Fibroblast of lung (primary cell): ENCODE measurements around the gene CAVIN2. TPM values are rescaled to one million over a fixed set of nuclear protein-coding genes. Genes with fewer than 3 reads are reported as not detected.

Source experiments
- DNase-seq, 2 donors: peaks; one replicate each; pipeline versions ENCODE4 v3.0.0 to v3.0.0-alpha.2; 2010; ENCODE audit warnings: low read depth in 2 of 2
- H2AFZ ChIP-seq: 2 replicates; pipeline ENCODE4 v1.5.1; 2012; ENCODE audit warnings: low read length, control low read depth, inconsistent platforms
- H3K27ac ChIP-seq: 2 replicates; pipeline ENCODE4 v1.5.1; 2011; ENCODE audit warnings: low read length, control low read depth; ENCODE audit not compliant: insufficient read depth
- H3K27me3 ChIP-seq: 2 replicates; pipeline ENCODE4 v1.5.1; 2011; ENCODE audit warnings: mild to moderate bottlenecking, low read length; ENCODE audit not compliant: control insufficient read depth, insufficient read depth
- H3K36me3 ChIP-seq: 2 replicates; pipeline ENCODE4 v1.5.1; 2011; ENCODE audit warnings: low read length; ENCODE audit not compliant: control insufficient read depth, insufficient read depth
- H3K4me1 ChIP-seq: 2 replicates; pipeline ENCODE4 v1.5.1; 2011; ENCODE audit warnings: low read length; ENCODE audit not compliant: control insufficient read depth, insufficient read depth; ENCODE audit errors: extremely low read depth
- H3K4me2 ChIP-seq: 2 replicates; pipeline ENCODE4 v1.5.1; 2011; ENCODE audit warnings: low read length, control low read depth; ENCODE audit not compliant: insufficient read depth; ENCODE audit errors: extremely low read depth
- H3K4me3 ChIP-seq, 4 experiments: fragments of 200-600 bp in 1 of 4; sonication (generic) in 1 of 4; replicated peaks in 1 of 4; 2 replicates each; pipeline ENCODE4 v1.5.1; 2011 to 2016; ENCODE audit warnings: low read length in 4 of 4, low read depth in 3 of 4, mild to moderate bottlenecking in 3 of 4, control low read depth in 2 of 4, inconsistent platforms in 1 of 4, mixed read lengths in 1 of 4; ENCODE audit not compliant: insufficient read depth in 1 of 4; ENCODE audit errors: control extremely low read depth in 1 of 4
- H3K79me2 ChIP-seq: 2 replicates; pipeline ENCODE4 v1.5.1; 2012; ENCODE audit warnings: mild to moderate bottlenecking, low read length, inconsistent platforms; ENCODE audit not compliant: control insufficient read depth, insufficient read depth
- H3K9ac ChIP-seq: 2 replicates; pipeline ENCODE4 v1.5.1; 2011; ENCODE audit warnings: mild to moderate bottlenecking, low read length, control low read depth; ENCODE audit not compliant: insufficient read depth
- H3K9me3 ChIP-seq: 2 replicates; pipeline ENCODE4 v1.5.1; 2012; ENCODE audit warnings: low read depth, low read length; ENCODE audit not compliant: control insufficient read depth, insufficient read depth
- H4K20me1 ChIP-seq: 2 replicates; pipeline ENCODE4 v1.5.1; 2011; ENCODE audit warnings: low read length; ENCODE audit not compliant: control insufficient read depth, insufficient read depth; ENCODE audit errors: extremely low read depth
- CTCF ChIP-seq, 2 donors: IDR thresholded peaks in 1 of 2; conservative IDR thresholded peaks in 1 of 2; 1 replicate in 1 of 2; 2 replicates in 1 of 2; pipeline ENCODE4 v1.5.1; 2011 to 2012; ENCODE audit warnings: low read length in 2 of 2, control low read depth in 1 of 2, inconsistent platforms in 1 of 2, low read depth in 1 of 2, mild to moderate bottlenecking in 1 of 2
- EZH2 ChIP-seq: IDR thresholded peaks from 2 replicates; pipeline ENCODE4 v1.5.1; 2012; ENCODE audit warnings: low read length, control low read depth, mild to moderate bottlenecking; ENCODE audit errors: missing control alignments
- polyA plus RNA-seq, 2 donors: library from polyadenylated mRNA; depleted of rRNA in 1 of 2; stranded (reverse) in 1 of 2; unstranded in 1 of 2; fragments of >200 nt; gene quantifications; 2 replicates each; pipeline ENCODE4 v1.2.1, GENCODE V29; 2011 to 2012; ENCODE audit warnings: missing spikeins in 1 of 2
- total RNA-seq: library from RNA; depleted of rRNA; stranded (reverse); fragments of >200 nt; gene quantifications from 2 replicates; pipeline ENCODE4 v1.2.1, GENCODE V29; 2014

CAVIN2 gene
- total and polyA plus RNA-seq, 2 donors (not counting 1 experiment from before 2014, with no cell fraction given) = 25.1 to 28.1 TPM

GRCh38 chr2:191859681-191860080, 12.8 kb upstream of the CAVIN2 start:
- no peaks in the 10 kb centered on the region for H4K20me1 ChIP-seq
- H3K4me3 ChIP-seq = no peak overlapping the region
- H3K27ac ChIP-seq = no peak overlapping the region
- no peaks in the 10 kb centered on the region for H3K79me2 ChIP-seq
- H3K9ac ChIP-seq = no peak overlapping the region
- no peaks in the 10 kb centered on the region for H3K27me3 ChIP-seq
- no peak for DNase-seq
- no peak overlapping the region for H2AFZ ChIP-seq
- H3K4me2 ChIP-seq = no peak overlapping the region
- H3K9me3 ChIP-seq = no peaks in the 10 kb centered on the region
- TF ChIP-seq EZH2 (no peak), CTCF (conservative IDR thresholded peaks at IDR 0.05 in 1 of 2, IDR thresholded peaks at IDR 0.05 in 1 of 2; ENCODE audit: low read depth in 1 of 2, low read length in 2 of 2) (no peak)
- H3K4me1 ChIP-seq = peaks cover 11% of the 10 kb centered on the region
- no peaks in the 10 kb centered on the region for H3K36me3 ChIP-seq

GRCh38 chr2:191857886-191858285, 11.0 kb upstream of the CAVIN2 start:
- Histone ChIP-seq H3K79me2 (no peaks in the 10 kb centered on the region), H3K27ac (no peak overlapping the region), H3K4me3 (no peak overlapping the region), H3K4me2 (no peak overlapping the region), H3K27me3 (no peaks in the 10 kb centered on the region), H3K36me3 (no peaks in the 10 kb centered on the region), H3K9me3 (no peaks in the 10 kb centered on the region), H4K20me1 (no peaks in the 10 kb centered on the region), H3K4me1 (peaks cover 2% of the 10 kb centered on the region), H3K9ac (no peak overlapping the region), H2AFZ (no peak overlapping the region)
- no peak for DNase-seq
- TF ChIP-seq EZH2 (no peak), CTCF (conservative IDR thresholded peaks at IDR 0.05 in 1 of 2, IDR thresholded peaks at IDR 0.05 in 1 of 2; ENCODE audit: low read depth in 1 of 2, low read length in 2 of 2) (no peak)

GRCh38 chr2:191857259-191857805, 10.4 kb upstream of the CAVIN2 start:
- no peak for TF ChIP-seq CTCF (conservative IDR thresholded peaks at IDR 0.05 in 1 of 2, IDR thresholded peaks at IDR 0.05 in 1 of 2; ENCODE audit: low read depth in 1 of 2, low read length in 2 of 2)
- no peak for TF ChIP-seq EZH2
- peaks cover 2% of the 10 kb centered on the region for H3K4me1 ChIP-seq
- no peak overlapping the region for H3K9ac ChIP-seq
- peak; percentile 81 to 85 for DNase-seq
- H3K4me2 ChIP-seq = no peak overlapping the region
- H3K79me2 ChIP-seq = no peaks in the 10 kb centered on the region
- no peaks in the 10 kb centered on the region for H3K9me3 ChIP-seq
- H3K4me3 ChIP-seq = no peak overlapping the region
- no peak overlapping the region for H2AFZ ChIP-seq
- H3K27ac ChIP-seq = no peak overlapping the region
- H4K20me1 ChIP-seq = no peaks in the 10 kb centered on the region
- no peaks in the 10 kb centered on the region for H3K27me3 ChIP-seq
- no peaks in the 10 kb centered on the region for H3K36me3 ChIP-seq
